GM12892 (cell line): ENCODE measurements around the gene ANKFN1.

Experiments used
- POLR2A ChIP-seq: IDR thresholded peaks from 2 replicates; pipeline ENCODE4 v1.6.1; 2011; ENCODE audit warnings: low read depth, low read length, control low read depth
- POLR2AphosphoS5 ChIP-seq: IDR thresholded peaks from 2 replicates; pipeline ENCODE4 v1.6.1; 2011; ENCODE audit warnings: low read depth, low read length, control low read depth
- TAF1 ChIP-seq: IDR thresholded peaks from 2 replicates; pipeline ENCODE4 v1.6.1; 2011; ENCODE audit warnings: low read depth, mild to moderate bottlenecking, control low read depth, low read length, borderline replicate concordance

DNA sequence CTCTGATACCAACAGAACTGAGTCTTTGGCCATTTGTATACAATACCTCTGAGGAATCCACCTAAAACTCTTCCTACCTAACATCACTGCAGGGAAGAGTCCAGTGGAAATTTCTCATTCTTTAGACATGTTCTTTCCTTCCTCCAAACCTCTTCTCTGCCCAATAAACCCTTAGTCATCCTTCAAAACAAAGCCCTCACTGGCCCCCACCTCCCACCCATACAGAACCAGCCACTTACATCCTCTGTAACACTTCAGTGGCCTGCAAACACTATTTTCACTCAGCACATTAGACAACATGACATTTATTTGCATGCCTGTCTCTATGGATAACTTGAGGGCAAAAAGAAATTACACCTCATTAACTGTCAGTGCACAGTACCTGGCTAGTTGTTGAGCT, 239.9 kb downstream of the ANKFN1 start:
- TF ChIP-seq POLR2A (no peak), POLR2AphosphoS5 (no peak), TAF1 (no peak)
